Lower leg skin (tissue), 4 donors: ENCODE data around the gene C16orf78. TPM values are rescaled to one million over a fixed set of nuclear protein-coding genes. Genes with fewer than 3 reads are reported as not detected.

ENCODE experiments used
- DNase-seq, 2 donors: peaks; one replicate each; pipeline ENCODE4 v3.0.0-alpha.2; 2019; ENCODE audit warnings: low spot score in 2 of 2
- H3K4me3 ChIP-seq: fragments of 200-600 bp; sonication (generic); 2 replicates; pipeline ENCODE4 v1.5.1; 2017; ENCODE audit warnings: mild to moderate bottlenecking, low read depth; ENCODE audit not compliant: poor library complexity, severe bottlenecking
- CTCF ChIP-seq, 3 donors: fragments of 450-650 bp; IDR thresholded peaks; one replicate each; pipeline ENCODE4 v1.5.1; 2016; ENCODE audit warnings: antibody characterized with exemption in 3 of 3, mild to moderate bottlenecking in 3 of 3, moderate library complexity in 2 of 3
- POLR2A ChIP-seq, 2 donors: fragments of 450-650 bp; IDR thresholded peaks; one replicate each; pipeline ENCODE4 v1.6.1; 2016 to 2017; ENCODE audit warnings: antibody characterized with exemption in 2 of 2, mild to moderate bottlenecking in 1 of 2, moderate library complexity in 1 of 2
- WGBS, 2 donors: methylation state at CpG; one replicate each; pipeline ENCODE4 v1.1.5; 2018; 5-methylcytosine and 5-hydroxymethylcytosine counted together
- intact Hi-C: fragments of 100-400 bp; cut with DNase I; formaldehyde crosslinking; loops from one replicate; pipeline ENCODE4 v1.15.0; 2023; ENCODE audit warnings: low total_unique reads
- total RNA-seq, 4 donors: library from RNA; depleted of rRNA; stranded (reverse); fragments of >200 nt; gene quantifications; one replicate each; pipeline ENCODE4 v1.1.0, GENCODE V29; 2016

Gene C16orf78
- total RNA-seq, 4 donors from 2014 or later: not detected

GRCh38 chr16:49443576-49443975 is 70.0 kb downstream of the C16orf78 start:
- 76 to 78% methylated on average over 9 of the region's 9 CpGs for WGBS, 2 donors
- H3K4me3 ChIP-seq: no peak overlapping the region
- intact Hi-C loops: no loop called here
- TF ChIP-seq CTCF (IDR thresholded peaks at IDR 0.05) (no peak), POLR2A (IDR thresholded peaks at IDR 0.05) (no peak)
- no peak for DNase-seq

GRCh38 chr16:49446805-49447204 is 73.2 kb downstream of the C16orf78 start:
- no peak overlapping the region for H3K4me3 ChIP-seq
- no peak for DNase-seq
- intact Hi-C loops: no loop called here
- no peak for TF ChIP-seq POLR2A (IDR thresholded peaks at IDR 0.05)
- TF ChIP-seq CTCF (IDR thresholded peaks at IDR 0.05): no peak
- 87 to 92% methylated on average over 2 of the region's 2 CpGs for WGBS, 2 donors

Other genes with a start within 250 kb of the C16orf78 start
- gene CBLN1, start 92.0 kb upstream of the C16orf78 start, total RNA-seq: 1 to 10 TPM in 1 of 4 donors, under 1 TPM in 3; 0.27 to 1.2 (median 0.53) TPM